Measurements from ENCODE around the gene ZNF275. TPM values are rescaled to one million over a fixed set of nuclear protein-coding genes. Genes with fewer than 3 reads are reported as not detected.

Gene ZNF275
- total RNA-seq, 1 experiment from 2014 or later, result 9.8 TPM

- peaks cover 7% of the 10 kb centered on the region; the same call in 1 of the 2 replicates for H3K27me3 ChIP-seq (ENCODE audit: insufficient read depth, low read length)
- TF ChIP-seq EGR1 (IDR thresholded peaks at IDR 0.05; ENCODE audit: low read depth) (no peak), SIN3A (IDR thresholded peaks at IDR 0.05; ENCODE audit: low read depth) (no peak), FOSL1 (IDR thresholded peaks at IDR 0.05; ENCODE audit: low read depth) (no peak), ZFX (IDR thresholded peaks at IDR 0.05) (no peak), ZBTB33 (IDR thresholded peaks at IDR 0.05; ENCODE audit: extremely low read depth, insufficient replicate concordance, low read length) (no peak), ZNF274 (IDR thresholded peaks at IDR 0.05; ENCODE audit: low read depth, low read length) (no peak), SRF (IDR thresholded peaks at IDR 0.05; ENCODE audit: low read depth) (no peak), CBX3 (IDR thresholded peaks at IDR 0.05; ENCODE audit: low read depth) (no peak), REST (IDR thresholded peaks at IDR 0.05; ENCODE audit: low read depth) (no peak), ELF1 (IDR thresholded peaks at IDR 0.05; ENCODE audit: borderline replicate concordance, low read depth) (no peak), MAX (IDR thresholded peaks at IDR 0.05) (no peak), JUND (IDR thresholded peaks at IDR 0.05) (no peak), TCF7L2 (IDR thresholded peaks at IDR 0.05; ENCODE audit: borderline replicate concordance, extremely low read depth, insufficient read depth, insufficient read length) (no peak), YY1 (IDR thresholded peaks at IDR 0.05; ENCODE audit: extremely low read depth, insufficient replicate concordance, low read depth, low read length) (no peak), RAD21 (IDR thresholded peaks at IDR 0.05; ENCODE audit: low read depth) (no peak)
Observed at GRCh38 chrX:153297376-153297775, 36.6 kb upstream of the ZNF275 start.

More at GRCh38 chrX:153297376-153297775, 36.6 kb upstream of the ZNF275 start:
- no peaks in the 10 kb centered on the region for H3K4me1 ChIP-seq (ENCODE audit: control insufficient read depth in 1 of 2, insufficient read depth in 2 of 2, low read length in 2 of 2)
- H3K9me2 ChIP-seq (ENCODE audit: insufficient read depth), result no peaks in the 10 kb centered on the region
- H4K20me1 ChIP-seq (ENCODE audit: insufficient read depth), result no peaks in the 10 kb centered on the region
- no TSS peak for BruUV-seq (replicated peaks)
- ChIA-PET POLR2A (no interaction called here), CTCF (no interaction called here), RAD21 (ENCODE audit: low non-redundant PET in 1 of 2, low total read pairs in 2 of 2, uncharacterized antibody in 2 of 2, unreplicated experiment in 2 of 2) (no interaction called here)
- no peak overlapping the region for H2AFZ ChIP-seq (ENCODE audit: low read depth, low read length, poor library complexity, severe bottlenecking)
- ATAC-seq (no peak), DNase-seq (ENCODE audit: low read depth, low spot score) (no peak)
- no peak overlapping the region for H3K4me2 ChIP-seq (ENCODE audit: low read length)
- no peak overlapping the region for H3K9ac ChIP-seq (ENCODE audit: low read length)
- no peaks in the 10 kb centered on the region for H3K79me2 ChIP-seq (ENCODE audit: insufficient read depth, low read length)
- no peak overlapping the region for H3K4me3 ChIP-seq (replicated peaks in 1 of 2; ENCODE audit: low read depth in 1 of 2, low read length in 2 of 2)
- H3K27ac ChIP-seq (ENCODE audit: low read depth, low read length), result no peak overlapping the region
- H3K9me3 ChIP-seq (ENCODE audit: control insufficient read depth in 1 of 2, insufficient read depth in 1 of 2, low read depth in 1 of 2, low read length in 2 of 2), result no peaks in the 10 kb centered on the region
- no peaks in the 10 kb centered on the region for H3K36me3 ChIP-seq (ENCODE audit: control insufficient read depth in 1 of 2, insufficient read depth in 2 of 2, low read length in 2 of 2)
- intact Hi-C loops (cut with micrococcal nuclease), result no loop called here

Data from HCT116 (cell line).